Measurements from ENCODE around the gene PALM.

- TF ChIP-seq CTCF (IDR thresholded peaks at IDR 0.05 in 4 of 5, conservative IDR thresholded peaks at IDR 0.05 in 1 of 5) (no peak), POLR2A (IDR thresholded peaks at IDR 0.05) (no peak)
These were observed 70.3 kb downstream of the PALM start for GRCh38 chr19:778910-779653.

Measured in gastrocnemius medialis (tissue), 4 donors.